NCI-H2196 treated with DMSO at 0.1 percent for 48 hours (cell line): ENCODE measurements around the gene FSTL5.

Source experiments
- DNase-seq: peaks from one replicate; lab custom pipeline; 2025; ENCODE audit not compliant: unreplicated experiment; lab: John Stamatoyannopoulos, UW

The FSTL5 gene

DNA sequence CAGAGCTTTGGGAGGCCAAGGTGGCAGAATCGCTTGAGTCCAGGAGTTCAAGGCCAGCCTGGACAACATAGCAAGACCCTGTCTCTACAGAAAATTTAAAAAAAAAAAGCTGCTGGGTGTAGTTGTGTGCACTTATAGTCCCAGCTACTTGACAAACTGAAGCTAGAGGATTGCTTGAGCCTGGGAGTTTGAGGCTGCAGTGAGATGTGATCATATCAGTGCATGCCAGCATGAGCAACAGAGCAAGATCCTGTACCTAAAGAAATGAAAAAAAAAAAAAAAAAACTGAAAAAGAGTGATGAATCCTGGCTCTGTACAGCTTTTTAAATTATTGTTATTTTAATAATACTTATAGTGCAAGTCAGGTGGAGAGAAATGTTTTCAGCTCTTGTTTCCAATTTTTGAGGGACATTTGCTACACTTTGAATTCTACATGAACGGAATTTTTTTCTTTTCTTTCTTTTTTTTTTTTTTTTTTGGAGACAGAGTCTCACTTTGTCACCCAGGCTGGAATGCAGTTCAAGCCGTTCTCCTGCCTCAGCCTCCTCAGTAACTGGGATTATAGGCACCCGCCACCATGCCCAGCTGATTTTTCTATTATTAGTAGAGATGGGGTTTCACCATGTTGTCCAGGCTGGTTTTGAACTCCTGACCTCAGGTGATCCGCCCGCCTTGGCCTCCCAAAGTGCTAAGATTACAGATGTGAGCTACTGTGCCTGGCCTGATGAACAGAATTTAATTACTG lies 215.6 kb downstream of the FSTL5 start:
- no peak for DNase-seq

DNA sequence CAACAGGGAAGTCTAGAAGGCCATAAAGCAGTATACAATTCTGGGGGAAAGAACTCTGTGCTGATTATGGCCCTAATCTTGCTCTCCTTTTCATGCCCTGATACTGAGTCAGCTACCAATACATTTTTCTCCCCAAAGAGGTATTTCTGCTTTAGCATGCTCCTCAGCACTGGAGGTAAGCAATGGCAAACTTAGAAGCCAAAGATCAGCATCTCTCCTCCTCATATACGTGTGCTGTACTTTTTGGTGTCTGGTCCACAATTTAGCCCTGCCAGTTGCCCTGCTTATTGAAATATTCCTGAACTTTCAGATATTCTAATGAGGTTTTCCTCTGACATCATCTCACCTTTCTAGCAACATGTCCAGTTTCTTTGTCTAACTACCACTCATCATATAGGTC lies 226.2 kb downstream of the FSTL5 start:
- DNase-seq = no peak

DNA sequence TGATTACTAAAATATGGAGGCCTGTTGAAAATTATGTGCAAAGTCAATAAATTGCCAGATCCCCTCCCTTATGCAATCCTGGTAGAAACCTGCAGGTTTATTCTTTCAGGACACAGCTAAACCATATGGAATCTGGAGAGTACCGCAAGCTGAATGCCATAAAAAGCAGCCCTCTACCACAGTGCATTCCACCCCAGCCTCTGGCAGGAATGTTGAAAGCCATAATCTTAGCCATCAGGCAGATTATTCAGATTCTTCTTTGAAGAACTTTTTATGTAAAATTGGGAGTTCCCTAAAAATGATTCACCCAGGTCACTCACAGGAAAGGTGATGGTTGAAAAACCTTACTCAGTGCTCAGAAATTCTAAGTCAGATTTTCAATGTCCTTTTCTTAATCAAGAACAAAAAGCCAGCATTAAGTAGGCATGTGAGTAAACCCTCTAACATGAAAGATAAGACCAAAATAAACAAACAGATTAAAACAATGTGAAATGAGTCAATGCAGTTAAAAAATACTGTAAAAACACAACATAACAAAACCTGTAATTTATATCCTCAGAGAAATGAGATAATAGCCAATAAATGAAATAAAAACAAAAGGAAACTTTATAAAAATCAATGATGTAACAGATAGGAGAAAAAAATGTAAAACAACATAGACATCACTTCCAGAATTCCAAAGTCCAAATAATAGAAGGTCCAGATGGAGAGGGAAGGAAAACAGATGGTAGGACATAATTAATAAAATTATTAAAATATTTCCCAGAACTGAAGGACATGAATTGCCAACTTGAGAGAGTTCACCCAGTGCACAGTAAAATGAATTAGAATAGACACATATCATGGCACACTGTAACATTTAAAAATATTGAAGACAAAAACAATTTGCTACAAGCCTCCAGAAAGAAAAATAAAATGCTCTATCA lies 226.9 kb downstream of the FSTL5 start:
- no peak for DNase-seq

DNA sequence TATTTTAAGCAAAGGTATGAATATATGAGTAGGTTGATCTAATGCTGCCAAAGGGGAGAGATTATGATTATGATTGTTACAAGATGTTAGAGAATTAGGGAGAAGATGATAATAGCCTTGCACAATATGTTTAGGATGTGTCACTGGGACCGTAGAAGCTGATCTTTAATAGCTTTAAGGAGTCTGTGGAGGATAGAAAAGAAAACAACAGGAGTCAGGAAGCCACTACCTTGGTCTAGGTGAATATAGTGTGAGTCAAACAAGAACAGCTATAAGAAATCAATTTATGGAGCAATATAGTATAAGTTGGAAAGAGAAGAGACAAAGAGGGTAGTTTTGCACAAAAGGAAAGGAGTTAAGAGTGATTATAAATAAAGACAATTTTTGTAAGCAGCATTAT lies 232.7 kb downstream of the FSTL5 start:
- no peak for DNase-seq

DNA sequence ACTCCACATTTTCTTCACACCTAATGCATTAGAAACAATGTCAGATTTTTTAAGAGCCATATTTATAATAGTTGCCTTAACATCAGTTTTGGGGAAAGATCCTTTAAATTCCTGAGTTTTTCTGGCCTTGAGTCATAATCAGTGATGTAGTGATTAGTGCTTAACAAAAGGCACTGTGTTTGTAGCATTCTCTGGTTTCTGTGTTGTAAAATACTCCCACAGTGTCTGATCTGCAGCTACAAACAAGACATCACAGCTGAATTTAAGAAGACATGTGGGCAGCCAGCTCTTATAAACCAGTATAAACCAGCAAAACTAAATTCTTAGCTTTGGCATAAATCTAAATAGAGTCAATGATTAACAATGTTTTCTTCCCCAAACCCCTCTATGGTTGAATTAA lies 233.8 kb downstream of the FSTL5 start:
- no peak for DNase-seq

DNA sequence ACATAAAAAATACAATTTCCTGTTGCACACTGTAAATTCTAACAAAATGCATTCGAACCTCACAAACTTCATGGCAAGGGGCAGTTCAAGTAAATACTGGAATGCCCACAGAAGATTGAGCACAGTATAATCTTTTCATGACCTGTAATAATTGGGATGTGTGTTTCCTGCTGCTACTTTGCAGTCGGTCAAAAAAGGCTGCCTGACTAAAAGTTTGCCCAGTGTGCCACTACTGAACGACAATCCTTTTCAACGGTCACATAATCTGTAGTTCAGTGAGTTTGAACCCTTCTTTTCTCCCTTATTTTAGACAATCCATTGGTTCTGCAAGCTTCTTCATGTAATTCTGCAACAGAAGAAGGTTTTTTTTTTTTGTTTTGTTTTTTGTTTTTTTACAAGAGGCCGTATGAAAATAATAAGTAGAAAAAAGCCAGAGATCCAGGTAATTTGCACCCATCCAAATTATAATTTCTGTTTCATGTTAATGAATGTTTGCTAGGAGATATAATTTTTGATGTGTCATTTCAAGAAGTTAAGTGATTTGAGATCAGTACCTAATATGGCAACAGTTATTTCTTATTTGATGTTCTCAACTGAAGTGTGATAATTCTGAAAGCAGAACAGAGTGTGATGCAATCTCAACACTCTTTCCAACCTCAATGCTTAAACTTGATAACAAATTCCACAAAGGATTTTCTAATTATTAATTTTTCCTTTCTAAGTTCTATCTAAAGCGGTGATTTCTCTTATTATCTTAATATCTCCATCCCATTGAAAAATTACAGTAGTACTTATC lies 237.6 kb downstream of the FSTL5 start:
- DNase-seq = no peak

DNA sequence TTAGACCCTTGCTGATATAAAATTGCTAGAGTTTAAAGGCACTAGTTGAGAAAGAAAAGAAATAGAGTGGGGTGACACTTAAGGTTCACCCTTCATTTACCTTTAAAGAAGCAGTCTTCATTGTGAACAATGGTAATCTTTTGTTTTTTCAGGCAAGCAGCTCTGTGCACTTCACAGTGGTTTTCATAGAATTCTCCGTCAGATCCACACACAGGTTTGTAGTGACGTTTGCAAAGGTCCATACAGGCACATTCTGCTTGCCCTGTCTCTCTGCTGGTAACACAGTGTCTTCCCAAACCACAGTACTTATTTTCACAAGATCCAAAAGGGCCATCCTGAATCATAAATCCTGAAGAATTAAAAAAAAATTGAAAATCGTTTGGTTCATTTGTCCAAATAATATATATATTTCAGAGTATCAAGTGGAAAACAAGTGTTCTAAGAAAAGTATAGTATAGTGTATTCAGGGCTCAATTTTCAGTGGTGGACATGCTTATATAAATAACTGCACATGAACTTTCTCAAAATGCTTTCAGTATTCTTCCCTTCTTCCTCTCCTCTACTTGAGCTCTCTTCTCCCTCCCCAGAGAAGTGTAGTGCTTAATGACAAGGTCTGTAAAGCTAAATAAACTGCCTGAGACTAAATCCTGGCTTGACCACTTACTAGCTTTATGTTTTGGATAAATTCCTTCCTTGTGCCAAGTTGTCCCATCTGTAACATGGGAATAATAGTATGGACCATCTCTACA lies 243.3 kb downstream of the FSTL5 start:
- no peak for DNase-seq

DNA sequence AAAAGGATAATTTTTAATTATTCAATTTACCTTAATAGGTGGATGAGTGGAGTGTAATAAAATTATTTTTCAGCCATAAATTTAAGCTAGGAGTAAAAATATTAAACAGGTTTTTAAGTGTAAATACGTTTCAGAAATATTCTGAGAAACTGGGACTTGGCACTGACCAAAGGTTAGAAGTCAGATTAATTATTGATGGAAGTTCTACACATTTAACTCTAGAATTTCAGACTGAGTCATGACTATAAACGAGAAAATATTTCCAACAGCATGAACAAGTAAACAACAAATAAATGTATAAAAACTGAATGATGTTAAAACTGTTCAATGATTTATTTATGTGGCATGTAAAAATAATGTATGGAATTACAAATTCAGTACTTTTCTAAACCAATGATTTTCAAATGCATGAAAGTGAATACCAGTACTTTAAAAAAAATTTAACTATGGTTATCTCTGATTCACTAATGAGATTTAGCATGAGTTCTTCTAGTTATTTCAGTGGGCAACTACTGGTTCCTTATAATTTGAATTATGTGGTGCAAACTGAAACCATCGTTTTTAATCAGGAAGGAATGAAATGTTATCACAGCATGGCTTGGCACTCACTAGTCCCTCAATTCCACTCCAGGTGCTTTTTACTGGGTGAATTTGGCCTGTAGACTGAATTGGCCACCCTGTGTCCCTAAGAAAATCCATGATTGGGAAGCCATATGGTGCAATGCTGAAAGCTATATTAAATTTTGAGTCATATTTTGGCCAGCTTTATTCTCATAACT lies 244.2 kb downstream of the FSTL5 start:
- no peak for DNase-seq

DNA sequence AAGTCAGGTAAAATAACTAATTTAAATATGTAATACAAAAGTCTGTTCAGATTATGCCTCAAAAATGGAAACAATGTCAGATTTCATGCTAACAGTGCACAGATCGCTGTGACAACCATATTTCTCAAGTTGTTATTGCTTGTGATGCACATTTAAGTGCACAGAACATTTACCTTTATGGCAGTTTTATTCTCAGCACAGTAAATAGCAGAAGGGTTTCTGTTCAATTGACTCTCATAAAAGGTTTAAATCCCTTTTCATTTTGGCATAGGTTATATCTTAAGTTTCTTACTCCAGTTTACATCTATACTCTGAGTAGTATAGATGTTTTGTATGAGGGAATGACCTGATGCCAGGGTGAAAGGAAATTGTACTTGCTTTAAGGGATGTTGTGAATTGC lies 247.8 kb downstream of the FSTL5 start:
- no peak for DNase-seq

DNA sequence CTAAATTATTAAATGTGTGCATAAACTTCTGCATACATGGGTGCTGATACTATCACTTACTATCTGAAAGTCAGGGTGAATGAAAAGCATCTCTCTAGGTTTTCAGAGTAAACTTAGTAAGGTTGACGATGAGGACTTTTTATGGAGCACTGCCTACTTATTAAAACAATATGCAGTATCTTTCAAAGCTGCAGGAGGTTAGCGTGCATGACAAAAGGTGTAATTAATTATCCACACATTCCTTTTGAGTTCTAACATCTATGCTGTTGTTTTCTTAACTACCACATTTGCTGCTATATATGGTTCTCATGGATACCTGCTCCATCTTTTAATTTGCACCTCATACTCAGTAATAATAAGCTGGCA lies 256.2 kb downstream of the FSTL5 start:
- DNase-seq = no peak

DNA sequence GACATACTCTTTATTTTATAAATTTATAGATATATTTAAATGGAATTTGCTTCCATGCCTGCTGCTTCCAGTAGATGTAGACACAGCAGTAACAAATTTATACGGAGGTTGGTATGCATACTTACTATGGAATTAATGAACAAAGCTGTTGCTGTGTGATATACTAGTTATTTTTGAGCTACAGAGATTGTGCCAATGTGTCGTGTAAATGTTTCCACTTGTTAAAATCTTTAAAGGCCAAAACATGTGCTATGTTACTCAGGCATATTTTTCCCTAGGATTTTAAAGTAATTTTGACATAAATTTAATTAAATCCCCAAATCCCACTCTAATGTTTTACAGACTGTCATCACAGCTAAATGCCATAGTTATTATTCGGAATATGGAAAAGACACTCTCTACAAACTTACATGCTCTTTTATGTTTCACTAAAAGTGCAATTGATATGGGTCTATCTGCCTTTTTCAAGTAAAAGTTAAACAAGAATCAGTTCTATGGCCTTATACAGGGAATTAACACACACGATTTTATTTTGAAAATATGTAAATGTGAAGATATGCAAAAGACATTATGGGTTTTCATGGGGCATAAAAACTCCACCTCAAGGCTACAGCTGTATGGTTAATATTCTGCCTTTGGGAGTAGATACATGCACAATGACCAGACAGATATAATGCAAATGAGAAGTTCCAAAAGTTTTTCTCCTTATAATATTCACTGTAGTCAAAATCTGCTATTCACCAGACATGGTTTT lies 256.8 kb downstream of the FSTL5 start:
- no peak for DNase-seq

DNA sequence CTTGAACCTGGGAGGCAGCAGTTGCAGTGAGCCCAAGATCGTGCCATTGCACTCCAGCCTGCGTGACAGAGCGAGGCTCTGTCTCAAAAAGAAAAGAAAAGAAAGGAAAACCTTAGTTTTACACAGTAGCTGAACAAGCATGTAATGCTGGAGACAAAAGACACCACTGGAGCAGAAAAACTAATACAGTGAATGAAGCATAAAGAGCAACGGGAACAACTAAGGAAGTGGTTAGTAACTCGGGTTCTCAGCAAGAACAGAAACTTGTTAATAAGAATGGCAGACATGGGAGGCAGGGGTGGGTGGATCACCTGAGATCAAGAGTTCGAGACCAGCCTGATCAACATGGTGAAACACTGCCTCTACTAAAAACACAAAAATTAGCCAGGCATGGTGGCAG lies 263.7 kb downstream of the FSTL5 start:
- DNase-seq = no peak

DNA sequence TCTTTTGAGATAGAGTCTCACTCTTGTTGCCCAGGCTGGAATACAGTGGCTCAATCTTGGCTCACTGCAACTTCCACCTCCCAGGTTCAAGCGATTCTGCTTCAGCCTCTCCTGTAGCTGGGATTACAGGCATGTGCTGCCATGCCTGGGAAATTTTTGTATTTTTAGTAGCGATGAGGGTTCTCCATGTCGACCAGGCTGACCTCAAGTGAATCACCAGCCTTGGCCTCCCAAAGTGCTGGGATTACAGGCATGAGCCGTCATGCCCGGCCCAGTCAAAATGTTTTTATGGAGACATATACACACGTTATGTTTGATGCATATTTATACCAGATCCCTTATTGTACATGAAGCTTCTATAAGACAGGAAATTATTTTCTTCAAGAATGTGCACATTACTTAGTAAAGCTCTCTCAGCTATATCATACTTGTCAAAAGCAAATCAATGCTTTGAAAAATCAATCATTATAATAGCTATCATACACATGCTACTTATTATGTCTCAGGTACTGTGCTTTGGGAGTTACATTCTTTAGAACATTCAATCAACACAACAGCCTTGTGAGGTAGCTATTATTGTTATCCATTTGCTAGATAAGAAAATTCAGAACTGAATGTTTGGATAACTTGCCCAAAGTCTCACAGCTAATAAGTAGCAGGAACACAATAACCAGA lies 269.2 kb downstream of the FSTL5 start:
- no peak for DNase-seq

DNA sequence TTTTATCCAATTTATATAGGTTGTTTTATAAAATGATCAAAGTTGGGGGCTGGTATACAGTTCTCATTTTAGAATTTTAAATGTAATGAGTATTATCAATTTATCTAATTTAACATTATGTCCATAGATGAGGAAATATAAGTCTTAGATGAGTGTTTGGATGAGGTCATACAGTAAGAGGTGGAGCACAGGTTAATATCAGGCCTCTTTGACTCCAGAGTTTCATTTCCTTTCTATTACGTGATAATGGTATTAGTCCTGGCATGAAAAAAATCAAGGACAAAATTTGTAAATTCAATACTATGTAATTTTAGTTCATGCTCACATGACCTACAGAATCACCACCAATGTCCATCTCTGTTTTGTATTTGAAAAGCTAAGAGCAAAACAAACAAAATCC lies 269.8 kb downstream of the FSTL5 start:
- DNase-seq = no peak

DNA sequence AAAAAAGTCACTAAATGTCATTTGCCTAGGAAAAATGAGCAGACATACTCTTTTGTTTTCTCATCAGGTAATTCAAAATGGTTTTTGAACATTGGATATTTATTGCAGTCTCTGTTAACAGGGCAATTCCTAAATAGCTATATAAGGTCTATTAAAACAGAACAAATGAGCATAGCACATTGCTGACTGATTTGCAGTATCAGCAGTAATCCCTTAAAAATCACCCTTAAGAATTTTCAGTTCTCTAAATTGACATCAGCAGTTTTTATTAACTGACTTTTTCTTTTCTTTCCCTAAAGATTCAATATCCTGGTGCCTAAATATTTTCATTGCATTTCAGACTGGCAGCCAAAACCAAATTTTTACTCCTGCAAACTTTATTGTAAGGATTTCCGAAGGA lies 270.2 kb downstream of the FSTL5 start:
- no peak for DNase-seq

DNA sequence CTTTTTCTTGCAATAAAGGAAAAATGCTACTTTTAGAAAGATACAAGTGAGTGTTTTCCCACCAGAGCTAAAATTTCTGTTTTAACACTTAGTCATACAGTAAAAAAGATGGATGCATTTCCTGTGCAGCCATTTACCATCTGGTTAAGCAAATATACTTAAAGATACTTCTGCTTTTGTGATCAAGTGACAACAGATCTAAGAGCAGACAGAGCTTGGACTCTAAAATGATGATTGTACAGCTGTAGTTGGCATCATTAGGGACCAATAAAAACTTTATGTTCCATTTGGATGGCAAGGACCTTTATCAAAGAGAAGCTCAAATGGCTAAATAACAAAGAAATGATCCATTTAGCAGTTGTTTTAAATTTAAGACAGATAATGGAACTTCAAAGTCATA lies 270.8 kb downstream of the FSTL5 start:
- no peak for DNase-seq

DNA sequence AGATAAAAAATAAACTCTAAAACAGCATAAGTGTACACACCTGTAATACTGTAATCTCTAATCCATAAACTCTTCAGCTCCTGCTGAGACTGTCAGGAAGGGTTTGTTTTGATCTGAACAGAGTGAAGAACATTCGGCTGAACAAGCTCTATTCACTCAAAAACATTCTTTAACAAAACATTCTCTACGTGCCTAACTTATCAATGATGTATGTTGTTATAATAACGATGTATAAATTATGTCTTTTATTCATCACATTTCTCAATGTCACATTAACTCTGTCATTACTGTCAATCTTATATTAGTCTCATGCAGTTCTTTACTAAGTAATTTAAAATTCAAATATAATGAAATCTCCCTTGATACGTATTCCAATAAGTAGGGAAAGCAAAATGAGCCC lies 280.6 kb downstream of the FSTL5 start:
- no peak for DNase-seq

DNA sequence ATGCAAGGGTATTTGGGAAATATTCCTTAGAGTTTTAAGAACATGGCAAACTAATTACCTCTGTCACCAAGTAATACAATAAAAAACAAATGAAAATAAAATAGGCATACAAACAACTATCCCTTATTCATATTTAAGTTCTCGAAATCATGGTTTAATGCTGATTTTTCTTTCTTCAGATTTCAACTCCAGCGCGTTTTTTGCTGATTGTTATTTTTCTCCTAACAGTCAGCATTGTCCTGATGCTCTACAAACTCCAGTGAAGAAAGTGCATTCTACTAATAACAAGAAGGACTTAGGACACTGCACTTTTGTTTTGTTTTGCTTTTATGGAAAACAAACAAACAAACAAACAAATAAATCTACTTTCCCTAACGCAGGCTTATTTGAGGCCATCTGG lies 282.4 kb downstream of the FSTL5 start:
- DNase-seq = no peak

DNA sequence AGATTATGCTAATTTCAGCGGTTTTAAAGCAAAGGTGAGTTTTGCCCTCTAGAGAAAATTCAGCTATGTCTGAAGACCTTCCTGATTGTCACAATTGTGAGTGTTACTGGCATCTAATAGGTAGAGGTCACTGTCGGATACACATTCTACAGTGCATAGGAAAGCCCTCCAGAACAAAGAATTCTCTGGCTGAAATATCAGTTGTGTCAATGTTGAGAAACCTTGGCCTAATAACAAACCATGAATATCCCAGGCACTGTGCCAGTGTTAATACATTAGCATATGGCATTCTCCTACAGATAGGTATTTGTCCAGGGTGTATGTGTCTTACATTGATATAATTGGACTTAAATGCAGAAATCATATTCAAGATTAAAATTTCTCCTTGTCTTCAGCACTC lies 294.3 kb downstream of the FSTL5 start:
- DNase-seq = no peak
